Left kidney (tissue), 8 donors: ENCODE data around the gene OGFOD2. TPM values are rescaled to one million over a fixed set of nuclear protein-coding genes. Genes with fewer than 3 reads are reported as not detected.
"Not testable (repeated sequence)": the region's sequence is repeated elsewhere in the genome, so short reads cannot be mapped to it uniquely, and the experiment has no call there.

Source experiments
- DNase-seq: peaks from one replicate; pipeline ENCODE4 v3.0.0-alpha.2; 2013
- long read RNA-seq, 8 donors: transcript quantifications; one replicate each; lab custom pipeline, GENCODE V29; 2026
- polyA plus RNA-seq: library from polyadenylated mRNA; unstranded; fragments of 120-200 nt; gene quantifications from one replicate; pipeline ENCODE4 v1.2.1, GENCODE V29; 2013; ENCODE audit not compliant: insufficient read length

OGFOD2 gene
- polyA plus RNA-seq, result 14.5 TPM
- long read RNA-seq, donor 1, partial matches to known transcripts, result 0 of 4 reads
- long read RNA-seq, donor 1, other reads (novel, unspliced or antisense), result 0 of 4 reads
- long read RNA-seq, donor 2, partial matches to known transcripts, result 0 of 3 reads
- long read RNA-seq, donor 2, other reads (novel, unspliced or antisense), result 0 of 3 reads
- long read RNA-seq, donor 3, partial matches to known transcripts, result 0 of 3 reads
- long read RNA-seq, donor 3, other reads (novel, unspliced or antisense), result 0 of 3 reads
- long read RNA-seq, donor 4, result 0 reads
- long read RNA-seq, donor 5, transcript OGFOD2-201 (7 exons, 1,780 nt), result major isoform, 6 of 11 reads
- long read RNA-seq, donor 5, partial matches to known transcripts, result 5 of 11 reads
- long read RNA-seq, donor 5, other reads (novel, unspliced or antisense), result 0 of 11 reads
- long read RNA-seq, donor 6, transcript OGFOD2-201 (7 exons, 1,780 nt), result major isoform, 5 of 59 reads
- long read RNA-seq, donor 6, partial matches to known transcripts, result 54 of 59 reads
- long read RNA-seq, donor 6, other reads (novel, unspliced or antisense), result 0 of 59 reads
- long read RNA-seq, donor 7, transcript OGFOD2-201 (7 exons, 1,780 nt), result major isoform, 9 of 10 reads
- long read RNA-seq, donor 7, partial matches to known transcripts, result 0 of 10 reads
- long read RNA-seq, donor 7, other reads (novel, unspliced or antisense), result 0 of 10 reads
- long read RNA-seq, donor 8, partial matches to known transcripts, result 0 of 1 reads
- long read RNA-seq, donor 8, other reads (novel, unspliced or antisense), result 0 of 1 reads

DNA sequence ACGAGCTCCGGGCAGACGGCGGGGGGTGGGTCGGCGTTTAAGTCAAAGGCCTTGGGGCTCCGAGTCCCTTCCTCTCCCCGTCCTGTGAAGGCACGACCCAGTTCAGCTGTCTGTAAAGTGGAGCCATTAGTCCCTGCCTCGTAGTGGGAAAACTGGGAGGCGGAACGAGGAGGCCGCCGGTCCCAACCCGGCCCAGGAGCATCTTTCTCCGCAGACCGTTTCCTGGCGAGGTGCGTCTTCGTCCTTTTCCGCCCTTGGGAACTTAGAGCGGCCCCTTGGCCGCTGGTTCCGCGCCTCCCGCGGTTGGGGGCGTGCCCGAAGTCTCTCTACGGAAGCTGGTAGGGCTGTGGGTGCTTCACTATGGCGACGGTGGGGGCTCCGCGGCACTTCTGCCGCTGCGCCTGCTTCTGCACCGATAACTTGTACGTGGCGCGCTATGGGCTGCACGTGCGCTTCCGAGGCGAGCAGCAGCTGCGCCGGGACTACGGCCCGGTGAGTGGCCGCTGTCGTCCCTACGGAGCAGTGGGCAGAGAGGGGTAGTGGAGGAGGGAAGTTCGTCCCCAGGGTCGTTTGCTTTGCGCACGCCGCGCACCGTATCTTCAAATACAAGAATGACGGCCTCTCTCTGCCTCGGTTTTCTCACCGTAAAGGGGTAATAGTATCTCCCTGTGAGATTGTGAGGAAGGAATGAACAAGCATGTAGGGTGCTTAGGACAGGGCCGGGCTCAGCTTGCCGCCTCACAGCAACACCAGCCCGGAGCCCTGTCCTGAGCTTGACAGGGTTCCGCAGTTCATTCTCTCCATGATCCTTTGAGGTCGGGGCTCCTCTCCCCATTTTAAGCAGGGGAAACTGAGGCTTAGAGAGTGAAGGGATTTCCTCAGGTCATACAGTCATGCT, at the start of gene OGFOD2:
Gene OGFOD2, plus strand, starts transcription at position 353 of the 898 bp plus-strand sequence. Its CDS starts 8 bp downstream, at position 361.
- DNase-seq, result peak; percentile 89

- DNase-seq, result no peak
Observed at GRCh38 chr12:122927756-122928403, 47.2 kb upstream of the OGFOD2 start.

DNA sequence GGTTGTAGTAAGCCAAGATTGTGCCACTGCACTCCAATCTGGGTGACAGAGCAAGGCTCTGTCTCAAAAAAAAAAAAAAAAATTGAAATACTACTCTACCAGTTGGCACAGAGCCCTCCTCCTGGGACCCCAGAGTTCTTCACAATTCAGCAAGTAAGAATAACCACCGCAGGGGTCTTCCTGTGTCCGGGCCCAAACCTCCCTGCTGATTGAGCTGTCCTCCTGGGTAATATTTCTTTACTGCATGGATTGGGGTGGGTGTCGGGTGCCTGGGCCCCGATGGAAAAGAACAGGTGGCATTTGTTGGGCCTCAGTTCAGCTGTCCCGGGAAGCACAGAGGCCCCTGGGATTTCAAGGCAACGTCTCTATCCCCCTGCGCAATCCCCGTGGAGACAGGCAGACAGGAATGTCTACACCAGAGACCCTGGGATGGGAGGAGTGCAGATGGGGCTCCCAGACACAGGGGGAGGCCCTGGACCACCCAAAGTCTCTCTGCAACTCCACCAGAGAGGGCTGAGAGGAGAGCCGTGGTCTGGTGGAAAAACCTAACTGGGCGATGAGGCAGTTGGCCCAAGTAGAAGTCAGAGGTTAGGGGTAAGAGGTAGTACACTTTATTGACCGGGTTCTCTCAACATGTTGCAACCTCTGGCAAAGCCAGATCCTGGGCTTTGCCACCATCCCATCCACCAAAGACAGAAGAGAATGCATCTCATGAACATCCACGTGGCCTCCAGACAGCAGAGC, 46.5 kb upstream of the OGFOD2 start:
- DNase-seq, result no peak

- no peak for DNase-seq
Observed at GRCh38 chr12:122929148-122929538, 45.9 kb upstream of the OGFOD2 start.

GRCh38 chr12:122929812-122930211, 45.2 kb upstream of the OGFOD2 start:
- no peak for DNase-seq

- DNase-seq, result no peak
Observed at GRCh38 chr12:122932207-122932606, 42.8 kb upstream of the OGFOD2 start.

GRCh38 chr12:122934722-122935121, 40.3 kb upstream of the OGFOD2 start:
- DNase-seq, result no peak

- DNase-seq, result no peak
Observed at GRCh38 chr12:122935318-122935717, 39.7 kb upstream of the OGFOD2 start.

GRCh38 chr12:122937622-122938091, 37.4 kb upstream of the OGFOD2 start:
- DNase-seq, result no peak

- no peak for DNase-seq
Observed at GRCh38 chr12:122939125-122939524, 35.9 kb upstream of the OGFOD2 start.

DNA sequence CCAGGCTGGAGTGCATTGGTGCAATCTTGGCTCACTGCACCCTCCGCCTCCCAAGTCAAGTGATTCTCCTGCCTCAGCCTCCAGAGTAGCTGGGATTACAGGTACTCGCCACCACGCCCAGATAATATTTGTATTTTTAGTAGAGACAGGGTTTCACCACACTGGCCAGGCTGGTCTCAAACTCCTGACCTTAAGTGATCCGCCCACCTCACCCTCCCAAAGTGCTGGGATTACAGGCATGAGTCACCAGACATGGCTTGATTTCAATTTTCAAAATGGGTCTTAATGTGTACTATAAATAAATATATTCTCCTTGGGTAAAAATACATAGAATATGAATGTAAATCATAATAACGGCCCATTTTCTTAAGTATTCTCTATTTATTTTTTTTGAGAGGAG, 33.7 kb upstream of the OGFOD2 start:
- not testable (repeated sequence) for DNase-seq

DNA sequence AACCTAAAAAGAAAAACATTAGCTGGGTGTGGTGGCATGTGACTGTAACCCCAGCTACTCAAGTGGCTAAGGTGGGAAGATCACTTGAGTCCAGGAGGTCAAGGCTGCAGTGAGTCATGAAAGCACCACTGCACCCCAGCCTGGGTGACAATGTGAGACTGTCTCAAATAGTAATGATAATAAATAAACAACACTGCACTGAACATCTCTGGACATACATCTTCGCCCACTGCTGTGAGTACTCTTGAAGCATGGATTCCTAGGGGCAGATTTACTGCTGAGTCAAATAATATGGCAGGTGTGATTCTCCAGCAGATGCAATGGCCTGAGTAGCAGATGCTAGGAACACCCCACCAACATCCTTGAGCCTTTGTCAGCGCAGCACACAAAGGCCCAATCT, 32.4 kb upstream of the OGFOD2 start:
- no peak for DNase-seq

GRCh38 chr12:122943196-122943595, 31.8 kb upstream of the OGFOD2 start:
- DNase-seq, result no peak

DNA sequence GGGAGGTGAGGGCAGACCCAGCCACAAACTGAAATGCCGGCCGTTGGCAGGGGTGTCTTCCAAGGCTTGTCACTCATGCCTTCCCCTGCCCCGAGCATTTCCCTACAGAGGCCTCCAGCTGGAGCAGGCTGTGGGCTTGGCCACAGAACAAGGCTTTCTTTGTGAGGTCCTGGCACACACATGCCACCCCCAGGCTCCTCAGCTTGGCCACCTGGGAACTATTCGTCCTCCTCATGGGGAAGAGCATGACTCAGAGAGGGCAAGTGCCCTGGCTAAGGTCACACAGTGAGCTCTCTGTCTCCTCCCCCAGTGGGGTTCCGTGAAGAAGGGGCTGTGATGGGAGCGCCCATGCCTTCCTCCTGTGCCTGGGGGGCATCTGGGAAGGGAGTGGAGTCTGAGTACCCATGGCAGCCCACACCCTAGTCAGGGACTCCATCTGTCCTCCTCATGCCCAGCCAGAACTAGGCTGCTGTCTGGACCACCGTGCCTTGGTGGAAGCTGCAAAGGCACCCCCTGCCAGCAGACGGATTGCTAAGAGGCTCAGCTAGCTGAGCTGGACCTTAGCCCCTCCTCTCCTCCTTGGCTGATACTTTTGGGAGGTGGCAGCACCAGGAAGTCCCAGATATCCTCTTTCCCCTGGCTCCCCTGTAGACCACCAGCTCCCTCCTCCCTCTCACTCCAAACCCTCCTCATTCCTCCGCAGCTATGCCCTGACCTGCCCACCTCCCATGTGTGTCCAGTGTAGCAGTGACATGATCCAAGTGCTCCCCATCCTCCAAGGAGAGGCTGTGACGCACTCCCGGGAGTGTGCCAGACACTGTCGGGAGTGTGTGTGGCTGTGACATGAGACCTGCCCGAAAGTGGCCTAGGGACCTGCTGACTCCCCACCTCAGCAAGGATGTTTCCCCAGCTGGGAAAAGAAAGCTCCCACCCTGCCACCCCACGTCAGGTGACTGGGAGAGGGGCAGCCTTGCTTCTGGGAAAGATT, 30.1 kb upstream of the OGFOD2 start:
- no peak for DNase-seq

- DNase-seq, result no peak
Observed at GRCh38 chr12:122946690-122947341, 28.2 kb upstream of the OGFOD2 start.

- no peak for DNase-seq
Observed at GRCh38 chr12:122947352-122947792, 27.7 kb upstream of the OGFOD2 start.

GRCh38 chr12:122948605-122949004, 26.4 kb upstream of the OGFOD2 start:
- DNase-seq, result no peak

- DNase-seq, result no peak
Observed at GRCh38 chr12:122949405-122949804, 25.6 kb upstream of the OGFOD2 start.
